ENCODE data around the gene SLF1. TPM values are rescaled to one million over a fixed set of nuclear protein-coding genes. Genes with fewer than 3 reads are reported as not detected.

SLF1 gene
- total RNA-seq, 3 donors from 2014 or later = 6.7 to 12.9 (median 8.5) TPM

DNA sequence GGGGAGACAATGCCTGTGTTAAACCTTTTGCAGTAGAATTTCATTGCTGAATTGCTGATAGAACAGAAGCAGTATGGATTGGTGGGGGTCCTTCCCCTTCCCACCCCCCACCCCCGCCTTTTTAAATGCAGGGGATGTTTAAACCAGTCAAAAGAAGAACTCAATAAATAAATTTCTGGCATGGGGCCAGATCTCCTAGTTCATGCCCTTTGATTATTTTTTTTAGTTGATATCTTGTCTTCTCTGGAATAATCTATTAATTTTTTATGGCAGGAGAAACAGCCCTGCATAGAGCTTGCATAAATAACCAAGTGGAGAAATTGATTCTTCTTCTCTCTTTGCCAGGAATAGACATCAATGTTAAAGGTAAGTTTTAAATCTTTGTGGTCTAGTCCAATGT, 72.8 kb downstream of the SLF1 start:
- no peaks in the 10 kb centered on the region for H3K4me1 ChIP-seq
- no peak overlapping the region for H3K27ac ChIP-seq
- H3K27me3 ChIP-seq = no peaks in the 10 kb centered on the region
- intact Hi-C loops (cut with DNase I; ENCODE audit: low total_unique reads) = no loop called here
- TF ChIP-seq POLR2A (IDR thresholded peaks at IDR 0.05) (no peak), POLR2AphosphoS5 (IDR thresholded peaks at IDR 0.05) (no peak), CTCF (IDR thresholded peaks at IDR 0.05) (no peak)
- no peaks in the 10 kb centered on the region for H3K36me3 ChIP-seq
- H3K9me3 ChIP-seq = no peaks in the 10 kb centered on the region
- no peak for DNase-seq (ENCODE audit: low spot score in 2 of 2)
- no peak overlapping the region for H3K4me3 ChIP-seq

- no peak overlapping the region for H3K27ac ChIP-seq
- no peaks in the 10 kb centered on the region for H3K36me3 ChIP-seq
- no peak for DNase-seq (ENCODE audit: low spot score in 2 of 2)
- H3K4me3 ChIP-seq = no peak overlapping the region
- no peaks in the 10 kb centered on the region for H3K27me3 ChIP-seq
- intact Hi-C loops (cut with DNase I; ENCODE audit: low total_unique reads) = no loop called here
- H3K4me1 ChIP-seq = no peaks in the 10 kb centered on the region
- H3K9me3 ChIP-seq = no peaks in the 10 kb centered on the region
- TF ChIP-seq POLR2AphosphoS5 (IDR thresholded peaks at IDR 0.05) (no peak), POLR2A (IDR thresholded peaks at IDR 0.05) (no peak), CTCF (IDR thresholded peaks at IDR 0.05) (no peak)
Measured at GRCh38 chr5:94691949-94692348, 73.5 kb downstream of the SLF1 start.

DNA sequence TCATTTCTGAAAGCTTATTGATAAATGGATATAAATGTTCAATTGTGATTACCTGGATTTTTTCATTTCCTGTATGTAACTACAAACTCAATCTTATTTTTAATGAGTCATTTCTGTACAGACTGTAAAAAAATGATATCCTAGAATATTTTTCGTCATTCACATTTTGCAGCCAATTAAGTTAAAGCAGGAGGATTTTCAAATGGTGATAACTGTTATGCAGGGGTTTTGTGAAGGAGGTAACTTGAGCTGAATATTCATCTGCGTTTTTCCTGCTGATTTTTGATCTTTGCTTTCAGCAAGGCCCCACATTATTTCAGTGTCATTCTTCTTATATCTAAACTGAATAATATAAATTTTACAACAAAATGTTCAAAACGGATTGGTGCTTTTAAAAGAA, 74.1 kb downstream of the SLF1 start:
- no peaks in the 10 kb centered on the region for H3K9me3 ChIP-seq
- intact Hi-C loops (cut with DNase I; ENCODE audit: low total_unique reads) = no loop called here
- no peaks in the 10 kb centered on the region for H3K36me3 ChIP-seq
- DNase-seq (ENCODE audit: low spot score in 2 of 2) = no peak
- TF ChIP-seq CTCF (IDR thresholded peaks at IDR 0.05) (no peak), POLR2AphosphoS5 (IDR thresholded peaks at IDR 0.05) (no peak), POLR2A (IDR thresholded peaks at IDR 0.05) (no peak)
- no peak overlapping the region for H3K27ac ChIP-seq
- H3K4me3 ChIP-seq = no peak overlapping the region
- H3K27me3 ChIP-seq = no peaks in the 10 kb centered on the region
- H3K4me1 ChIP-seq = no peaks in the 10 kb centered on the region

GRCh38 chr5:94693043-94693822, 74.8 kb downstream of the SLF1 start:
- TF ChIP-seq POLR2A (IDR thresholded peaks at IDR 0.05) = no peak
- TF ChIP-seq CTCF (IDR thresholded peaks at IDR 0.05) = peak in 1 of 3 donors; percentile 43
- TF ChIP-seq POLR2AphosphoS5 (IDR thresholded peaks at IDR 0.05) = no peak
- H3K27ac ChIP-seq = no peak overlapping the region
- H3K36me3 ChIP-seq = no peaks in the 10 kb centered on the region
- no peaks in the 10 kb centered on the region for H3K9me3 ChIP-seq
- no peaks in the 10 kb centered on the region for H3K4me1 ChIP-seq
- intact Hi-C loops (cut with DNase I; ENCODE audit: low total_unique reads) = no loop called here
- H3K4me3 ChIP-seq = no peak overlapping the region
- H3K27me3 ChIP-seq = no peaks in the 10 kb centered on the region
- DNase-seq (ENCODE audit: low spot score in 2 of 2) = no peak

DNA sequence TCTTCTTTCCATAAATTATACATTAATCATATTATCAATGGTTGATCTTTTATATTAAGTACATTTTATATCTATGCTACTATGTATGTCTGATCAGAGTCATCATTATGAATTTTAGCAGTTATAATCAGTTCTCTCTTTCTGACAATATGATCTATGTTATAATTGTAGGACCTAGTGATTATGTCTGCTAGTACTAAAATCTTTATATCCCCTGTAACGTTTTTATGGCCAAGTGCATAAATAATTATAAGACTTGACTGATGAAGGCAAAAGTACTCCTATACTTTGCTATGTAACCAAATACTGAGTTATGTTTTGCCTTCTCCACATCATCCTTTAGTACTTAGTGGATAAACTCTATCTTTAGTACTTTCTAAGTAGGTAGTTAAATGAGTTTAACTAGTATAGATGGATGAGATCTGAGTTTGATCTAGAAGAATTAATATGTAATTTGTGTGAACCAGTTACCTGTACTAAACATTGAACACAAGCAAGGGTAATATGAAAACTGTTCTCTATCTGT, 75.4 kb downstream of the SLF1 start:
- no peaks in the 10 kb centered on the region for H3K36me3 ChIP-seq
- no peaks in the 10 kb centered on the region for H3K4me1 ChIP-seq
- no peak for TF ChIP-seq POLR2AphosphoS5 (IDR thresholded peaks at IDR 0.05)
- TF ChIP-seq CTCF (IDR thresholded peaks at IDR 0.05) = no peak
- no peak for TF ChIP-seq POLR2A (IDR thresholded peaks at IDR 0.05)
- no peak for DNase-seq (ENCODE audit: low spot score in 2 of 2)
- H3K27ac ChIP-seq = no peak overlapping the region
- no peaks in the 10 kb centered on the region for H3K27me3 ChIP-seq
- intact Hi-C loops (cut with DNase I; ENCODE audit: low total_unique reads) = no loop called here
- no peaks in the 10 kb centered on the region for H3K9me3 ChIP-seq
- no peak overlapping the region for H3K4me3 ChIP-seq

Data from breast epithelium (tissue), 4 donors.